Activated T-helper 17 cell treated with anti-CD3 and anti-CD28 coated beads, Interleukin-2, amount 50 U/mL, for 72 hours (primary cell): ENCODE results near the gene QDPR. TPM values are rescaled to one million over a fixed set of nuclear protein-coding genes. Genes with fewer than 3 reads are reported as not detected.
"Not testable (repeated sequence)": the region's sequence is repeated elsewhere in the genome, so short reads cannot be mapped to it uniquely, and the experiment has no call there.

Source experiments
- ATAC-seq: fragments of 150-1000 bp; cut with Tn5 transposase; replicated peaks from 2 replicates; pipeline ENCODE4 v1.10.0; 2021; ENCODE audit warnings: mild to moderate bottlenecking, moderate library complexity
- H3K27ac Mint-ChIP-seq: one replicate; pipeline ENCODE4 v1.8.0; 2022; ENCODE audit warnings: mixed read lengths
- H3K27me3 Mint-ChIP-seq: one replicate; pipeline ENCODE4 v1.8.0; 2022; ENCODE audit warnings: mixed read lengths
- H3K36me3 Mint-ChIP-seq: one replicate; pipeline ENCODE4 v1.8.0; 2022; ENCODE audit warnings: low read depth, mild to moderate bottlenecking, mixed read lengths
- H3K4me1 Mint-ChIP-seq: one replicate; pipeline ENCODE4 v1.8.0; 2022; ENCODE audit warnings: mixed read lengths
- H3K4me3 Mint-ChIP-seq: one replicate; pipeline ENCODE4 v1.8.0; 2022; ENCODE audit warnings: mild to moderate bottlenecking, mixed read lengths
- H3K9me3 Mint-ChIP-seq: one replicate; pipeline ENCODE4 v1.8.0; 2022; ENCODE audit warnings: mixed read lengths
- total RNA-seq, 2 donors: library from RNA; stranded (reverse); gene quantifications; one replicate each; pipeline ENCODE4 v1.2.3, GENCODE V29; 2022

QDPR gene
- total RNA-seq, 2 donors from 2014 or later = 12.7 to 29.7 TPM

- ATAC-seq = no peak
- no peak overlapping the region for H3K4me3 Mint-ChIP-seq
- no peaks in the 10 kb centered on the region for H3K36me3 Mint-ChIP-seq
- no peak overlapping the region for H3K27ac Mint-ChIP-seq
- no peaks in the 10 kb centered on the region for H3K4me1 Mint-ChIP-seq
- H3K27me3 Mint-ChIP-seq = peaks cover 20% of the 10 kb centered on the region
- no peaks in the 10 kb centered on the region for H3K9me3 Mint-ChIP-seq
Measured at GRCh38 chr4:17544205-17544604, 32.3 kb upstream of the QDPR start.

DNA sequence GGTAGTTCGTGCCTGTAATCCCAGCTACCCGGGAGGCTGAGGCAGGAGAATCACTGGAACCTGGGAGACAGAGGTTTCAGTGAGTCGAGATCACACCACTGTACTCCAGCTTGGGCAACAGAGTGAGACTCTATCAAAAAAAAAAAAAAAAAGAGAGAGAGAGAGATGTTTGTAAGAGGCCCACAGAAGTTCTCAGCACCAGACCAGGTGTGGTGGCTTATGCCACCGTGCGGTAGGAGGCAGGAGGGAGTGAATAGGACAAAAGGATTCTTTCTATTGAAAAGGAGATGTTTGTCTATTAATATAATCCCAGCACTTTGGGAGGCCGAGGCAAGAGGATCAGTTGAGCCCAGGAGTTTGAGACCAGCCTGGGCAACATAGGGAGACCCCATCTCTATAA, 25.2 kb upstream of the QDPR start:
- not testable (repeated sequence) for H3K4me3 Mint-ChIP-seq, H3K4me1 Mint-ChIP-seq, H3K9me3 Mint-ChIP-seq, H3K27me3 Mint-ChIP-seq, H3K36me3 Mint-ChIP-seq, H3K27ac Mint-ChIP-seq, ATAC-seq

- H3K36me3 Mint-ChIP-seq = no peaks in the 10 kb centered on the region
- no peak overlapping the region for H3K4me3 Mint-ChIP-seq
- ATAC-seq = peak; percentile 57
Measured at GRCh38 chr4:17535906-17536305, 24.0 kb upstream of the QDPR start.

DNA sequence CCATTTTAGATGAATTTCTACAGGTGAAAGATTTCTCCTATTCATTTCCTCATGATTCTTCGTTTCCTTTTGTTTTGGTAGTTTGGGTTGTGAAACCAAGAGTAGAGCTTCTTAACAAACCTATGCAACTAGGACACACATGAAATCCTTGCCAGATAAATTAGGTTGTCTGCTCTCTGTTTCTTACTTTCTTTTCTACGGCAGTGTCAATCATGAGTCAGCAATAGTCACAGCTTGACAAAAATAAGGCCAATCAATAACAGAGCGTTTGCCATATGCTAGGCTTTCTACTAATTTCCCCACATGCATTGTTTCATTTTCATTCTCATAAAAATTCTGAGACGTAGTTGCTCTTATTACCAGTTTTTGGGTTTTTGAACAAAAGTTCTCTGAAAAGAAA, 23.4 kb upstream of the QDPR start:
- Mint-ChIP-seq H3K27me3 (peaks cover 3% of the 10 kb centered on the region), H3K27ac (no peak overlapping the region), H3K9me3 (peaks cover 4% of the 10 kb centered on the region), H3K36me3 (no peaks in the 10 kb centered on the region), H3K4me1 (peaks cover 6% of the 10 kb centered on the region), H3K4me3 (peak overlapping the region; percentile 50)
- ATAC-seq = peak; percentile 45

More at GRCh38 chr4:17535906-17536305, 24.0 kb upstream of the QDPR start:
- Mint-ChIP-seq H3K27ac (no peak overlapping the region), H3K27me3 (peaks cover 3% of the 10 kb centered on the region), H3K4me1 (peaks cover 6% of the 10 kb centered on the region), H3K9me3 (peaks cover 4% of the 10 kb centered on the region)

DNA sequence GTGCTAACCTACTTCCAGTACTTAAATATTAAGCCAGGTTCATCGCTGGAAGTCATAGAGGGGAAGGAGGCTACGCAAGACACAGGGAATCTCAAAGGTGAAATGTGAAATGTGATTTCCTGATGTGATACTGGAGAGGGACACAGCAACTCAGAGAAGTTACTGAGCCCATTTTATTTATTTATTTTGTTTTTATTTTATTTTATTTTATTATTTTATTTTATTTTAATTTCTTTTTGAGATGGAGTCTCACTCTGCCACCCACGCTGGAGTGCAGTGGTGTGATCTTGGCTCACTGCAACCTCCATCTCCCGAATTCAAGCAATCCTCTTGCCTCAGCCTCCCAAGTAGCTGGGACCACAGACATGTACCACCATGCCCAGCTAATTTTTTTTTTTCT, 22.8 kb upstream of the QDPR start:
- Mint-ChIP-seq H3K4me3 (peak overlapping the region; percentile 50), H3K4me1 (peaks cover 6% of the 10 kb centered on the region), H3K9me3 (peaks cover 4% of the 10 kb centered on the region), H3K27me3 (no peaks in the 10 kb centered on the region), H3K36me3 (no peaks in the 10 kb centered on the region), H3K27ac (no peak overlapping the region)
- no peak for ATAC-seq

GRCh38 chr4:17531538-17532285, 19.8 kb upstream of the QDPR start:
- Mint-ChIP-seq H3K9me3 (peaks cover 4% of the 10 kb centered on the region), H3K36me3 (no peaks in the 10 kb centered on the region), H3K4me3 (no peak overlapping the region), H3K4me1 (peaks cover 6% of the 10 kb centered on the region), H3K27ac (no peak overlapping the region), H3K27me3 (peaks cover 18% of the 10 kb centered on the region)
- ATAC-seq = no peak

- Mint-ChIP-seq H3K4me3 (no peak overlapping the region), H3K4me1 (no peaks in the 10 kb centered on the region), H3K27me3 (peaks cover 24% of the 10 kb centered on the region), H3K27ac (no peak overlapping the region), H3K9me3 (no peaks in the 10 kb centered on the region), H3K36me3 (no peaks in the 10 kb centered on the region)
- no peak for ATAC-seq
Measured at GRCh38 chr4:17528551-17529165, 16.8 kb upstream of the QDPR start.

DNA sequence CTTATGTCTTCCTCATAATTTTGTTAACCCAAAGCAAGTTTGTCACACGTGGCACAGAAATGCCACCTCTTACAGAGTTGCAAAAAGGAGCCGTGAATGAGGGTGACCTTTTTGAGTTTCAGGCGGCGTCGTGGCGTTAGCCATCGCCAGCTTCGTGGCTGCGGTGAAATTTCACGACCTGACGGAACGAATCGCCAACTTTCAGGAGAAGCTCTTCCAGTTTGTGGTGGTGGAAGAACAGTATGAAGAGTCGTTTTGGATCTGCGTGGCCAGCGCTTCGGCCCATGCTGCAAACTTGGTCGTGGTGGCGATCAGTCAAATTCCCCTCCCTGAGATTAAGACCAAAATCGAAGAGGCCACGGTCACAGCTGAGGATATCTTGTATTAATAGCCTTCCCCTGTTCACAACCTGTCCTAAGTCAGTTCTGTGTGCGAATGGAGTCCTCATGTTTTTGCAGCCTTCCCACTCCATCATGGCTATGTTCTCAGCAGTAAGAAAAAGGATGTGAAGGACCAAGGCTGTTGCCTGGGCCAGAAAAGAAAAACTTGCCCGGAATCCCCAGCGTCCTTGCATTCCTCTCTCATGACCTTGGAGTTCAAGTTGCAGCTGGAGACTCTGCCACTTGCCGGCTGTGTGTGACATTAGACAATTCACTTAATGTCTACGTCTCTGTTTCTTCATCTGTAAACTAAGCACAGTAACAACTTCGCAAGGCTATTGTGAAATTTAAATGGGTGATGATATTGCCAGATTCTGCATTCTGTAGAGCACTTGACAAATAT, 15.0 kb upstream of the QDPR start:
- H3K4me3 Mint-ChIP-seq = no peak overlapping the region
- peaks cover 29% of the 10 kb centered on the region for H3K27me3 Mint-ChIP-seq
- no peaks in the 10 kb centered on the region for H3K4me1 Mint-ChIP-seq
- no peaks in the 10 kb centered on the region for H3K36me3 Mint-ChIP-seq
- H3K9me3 Mint-ChIP-seq = no peaks in the 10 kb centered on the region
- no peak overlapping the region for H3K27ac Mint-ChIP-seq
- no peak for ATAC-seq

GRCh38 chr4:17523662-17524061, 11.8 kb upstream of the QDPR start:
- no peaks in the 10 kb centered on the region for H3K36me3 Mint-ChIP-seq
- no peak overlapping the region for H3K27ac Mint-ChIP-seq
- ATAC-seq = no peak
- H3K4me1 Mint-ChIP-seq = no peaks in the 10 kb centered on the region
- H3K9me3 Mint-ChIP-seq = no peaks in the 10 kb centered on the region
- no peak overlapping the region for H3K4me3 Mint-ChIP-seq
- peaks cover 32% of the 10 kb centered on the region for H3K27me3 Mint-ChIP-seq

DNA sequence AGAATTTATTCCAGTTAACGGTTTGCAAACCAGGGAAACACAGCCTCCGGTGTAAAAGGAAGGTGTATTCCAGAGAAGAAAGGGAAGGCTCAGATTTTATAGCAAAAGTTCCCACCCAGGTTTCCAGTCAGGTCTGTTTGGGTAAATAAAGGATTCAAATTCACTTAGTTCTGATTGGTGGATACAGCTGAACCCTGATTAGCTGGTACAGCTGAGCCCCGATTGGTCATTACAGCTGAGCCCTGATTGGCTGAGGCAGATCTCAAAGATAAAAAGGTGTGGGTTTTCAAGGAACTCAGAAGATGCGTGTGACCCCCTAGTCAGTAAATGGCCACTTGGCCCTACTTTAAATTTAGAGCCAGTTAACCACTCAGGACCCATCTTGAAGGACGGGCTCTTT, 9.7 kb upstream of the QDPR start:
- no peak overlapping the region for H3K4me3 Mint-ChIP-seq
- no peaks in the 10 kb centered on the region for H3K9me3 Mint-ChIP-seq
- no peaks in the 10 kb centered on the region for H3K4me1 Mint-ChIP-seq
- peaks cover 21% of the 10 kb centered on the region for H3K27me3 Mint-ChIP-seq
- no peak overlapping the region for H3K27ac Mint-ChIP-seq
- H3K36me3 Mint-ChIP-seq = no peaks in the 10 kb centered on the region
- ATAC-seq = no peak

DNA sequence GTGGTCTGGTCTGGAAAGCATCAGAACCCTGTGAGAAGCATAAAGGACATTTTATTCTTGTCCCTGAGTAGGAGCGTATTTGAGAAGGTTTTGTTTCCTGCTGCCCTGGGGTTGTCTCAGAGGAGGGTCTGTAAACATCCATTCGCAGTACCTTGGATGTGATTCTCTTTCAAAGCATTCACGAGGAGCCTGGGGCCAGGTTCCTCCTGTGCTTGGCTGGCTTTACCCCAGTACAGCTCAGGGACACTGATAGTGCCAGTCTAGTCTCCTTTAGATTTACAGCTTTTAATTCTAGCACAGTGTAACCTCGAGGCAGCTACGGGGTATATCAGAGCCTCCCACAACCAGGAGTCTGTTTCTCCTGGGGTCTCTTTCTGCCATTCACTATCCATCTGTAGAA, 5.8 kb upstream of the QDPR start:
- Mint-ChIP-seq H3K36me3 (no peaks in the 10 kb centered on the region), H3K27me3 (peaks cover 10% of the 10 kb centered on the region), H3K4me1 (peaks cover 1% of the 10 kb centered on the region), H3K4me3 (no peak overlapping the region), H3K9me3 (no peaks in the 10 kb centered on the region), H3K27ac (no peak overlapping the region)
- ATAC-seq = no peak

- no peak overlapping the region for H3K27ac Mint-ChIP-seq
- H3K27me3 Mint-ChIP-seq = peaks cover 10% of the 10 kb centered on the region
- H3K4me3 Mint-ChIP-seq = no peak overlapping the region
- ATAC-seq = no peak
- H3K4me1 Mint-ChIP-seq = peaks cover 5% of the 10 kb centered on the region
- no peaks in the 10 kb centered on the region for H3K9me3 Mint-ChIP-seq
- H3K36me3 Mint-ChIP-seq = no peaks in the 10 kb centered on the region
Measured at GRCh38 chr4:17516980-17517379, 5.1 kb upstream of the QDPR start.

DNA sequence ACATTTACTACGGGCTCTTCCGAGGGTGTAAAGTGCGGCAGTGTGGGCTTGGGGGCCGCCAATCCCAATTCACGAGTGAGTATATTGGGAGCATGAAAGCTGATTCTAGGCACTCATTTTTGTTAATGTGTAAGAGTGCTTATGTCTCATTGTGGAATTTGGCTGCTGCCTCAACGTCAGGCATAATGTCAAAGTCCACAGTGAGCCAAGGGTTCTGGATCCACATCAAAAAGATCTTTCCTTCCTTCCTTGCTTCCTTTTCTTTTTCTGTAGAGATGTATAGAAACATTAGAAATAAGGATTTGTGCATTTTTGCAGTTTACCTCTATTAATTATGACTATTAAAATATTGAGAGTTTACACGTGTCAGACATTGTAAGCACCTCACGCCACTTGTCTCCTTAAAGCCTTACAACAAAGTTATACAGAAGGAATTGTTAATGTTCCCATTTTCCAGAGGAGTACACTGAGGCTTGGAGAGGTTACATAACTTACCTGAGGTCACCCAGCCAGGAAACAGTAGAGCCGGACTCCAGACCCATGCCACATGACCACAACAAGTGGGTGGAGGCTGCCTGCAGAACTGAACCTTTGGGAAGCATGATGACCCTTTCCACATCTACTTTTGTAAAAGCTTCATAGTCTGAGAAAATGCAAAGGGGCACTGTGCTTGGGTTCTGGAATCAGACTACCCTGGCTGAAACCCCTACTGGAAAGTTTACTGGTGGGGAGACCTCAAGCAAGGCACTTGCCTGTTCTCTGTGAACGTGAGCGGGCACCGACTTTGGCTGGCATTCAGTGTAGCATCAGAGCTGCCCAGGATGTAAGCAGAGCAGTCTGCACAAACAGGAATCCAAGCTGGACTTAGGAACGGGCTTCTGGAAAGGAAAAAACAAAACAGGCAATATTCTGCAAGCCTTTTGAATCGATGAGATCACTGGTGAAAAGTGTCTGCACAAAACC, 3.8 kb upstream of the QDPR start:
- H3K9me3 Mint-ChIP-seq = no peaks in the 10 kb centered on the region
- peaks cover 10% of the 10 kb centered on the region for H3K4me1 Mint-ChIP-seq
- peaks cover 2% of the 10 kb centered on the region for H3K36me3 Mint-ChIP-seq
- H3K4me3 Mint-ChIP-seq = no peak overlapping the region
- H3K27ac Mint-ChIP-seq = no peak overlapping the region
- peaks cover 10% of the 10 kb centered on the region for H3K27me3 Mint-ChIP-seq
- ATAC-seq = no peak

DNA sequence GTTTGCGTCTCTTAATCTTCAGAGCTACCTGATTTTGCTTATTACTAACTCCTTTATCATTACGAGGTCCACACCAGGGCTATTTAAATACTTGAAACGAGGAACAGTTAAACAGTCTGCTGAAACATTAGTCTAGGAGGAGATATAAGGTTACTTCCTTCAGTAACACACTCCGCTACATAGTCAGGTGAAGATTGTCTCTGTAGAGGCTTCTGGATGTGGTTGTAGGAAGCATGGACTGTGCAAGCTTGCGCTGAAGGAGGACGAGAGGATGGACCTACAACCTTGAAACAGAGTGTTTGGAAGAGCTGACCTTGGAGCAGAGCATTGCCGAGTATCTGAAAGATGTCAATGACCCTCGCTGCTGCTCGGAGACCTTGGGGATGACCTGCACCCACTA, 3.0 kb upstream of the QDPR start, which contains the start of gene CLRN2:
Gene CLRN2 (plus strand): TSS at position 301 of the 400 bp plus-strand sequence. CDS start 102 bp downstream, outside the sequence.
- Mint-ChIP-seq H3K27me3 (peaks cover 6% of the 10 kb centered on the region), H3K9me3 (no peaks in the 10 kb centered on the region), H3K4me3 (no peak within 1 kb of the TSS), H3K27ac (no peak within 1 kb of the TSS), H3K36me3 (peaks cover 5% of the 10 kb centered on the region), H3K4me1 (peaks cover 14% of the 10 kb centered on the region)
- ATAC-seq = no peak
